ENCODE data around the gene PIK3R2.

The PIK3R2 gene

GRCh38 chr19:18193388-18194180 is 40.6 kb downstream of the PIK3R2 start:
- Histone ChIP-seq H3K27ac (ENCODE audit: low read depth, low read length) (peak overlapping the region; percentile 51), H4K8ac (ENCODE audit: low read depth, low read length) (peak overlapping the region; percentile 85), H3K36me3 (ENCODE audit: control insufficient read depth in 1 of 2, insufficient read depth in 2 of 2, low read length in 2 of 2) (peaks cover 11 to 12% of the 10 kb centered on the region in 2 experiments), H3K4me1 (ENCODE audit: control insufficient read depth in 1 of 2, insufficient read depth in 2 of 2, low read length in 2 of 2) (peaks cover 15 to 17% of the 10 kb centered on the region in 2 experiments), H2AK5ac (ENCODE audit: low read length) (peak overlapping the region; percentile 42), H4K12ac (ENCODE audit: low read depth, low read length) (peak overlapping the region; percentile 75), H2BK120ac (ENCODE audit: insufficient read depth, low read length, poor library complexity) (peak overlapping the region; percentile 73), H3K4me2 (ENCODE audit: low read length) (peak overlapping the region; percentile 94), H2BK5ac (ENCODE audit: low read depth, low read length, poor library complexity) (peak overlapping the region; percentile 35), H3K9ac (ENCODE audit: low read length) (peak overlapping the region; percentile 73), H3K27me3 (ENCODE audit: insufficient read depth, low read length) (no peaks in the 10 kb centered on the region), H3K79me1 (ENCODE audit: low read length) (peaks cover 6% of the 10 kb centered on the region), H3K14ac (ENCODE audit: low read length) (peak overlapping the region; percentile 75), H2AFZ (ENCODE audit: insufficient read depth, low read length, poor library complexity) (peak overlapping the region; percentile 80), H3K4ac (ENCODE audit: low read depth, low read length) (peak overlapping the region; percentile 8), H3K9me3 (ENCODE audit: insufficient read depth, low read depth, low read length) (no peaks in the 10 kb centered on the region), H3K23ac (ENCODE audit: low read length) (no peak overlapping the region), H4K91ac (ENCODE audit: low read depth, low read length) (peak overlapping the region; percentile 74), H3K4me3 (ENCODE audit: low read depth, low read length) (peak overlapping the region; percentile 99), H2BK12ac (ENCODE audit: low read length) (peak overlapping the region; percentile 5), H3K79me2 (ENCODE audit: control insufficient read depth, insufficient read depth, low read length, poor library complexity) (peaks cover 6% of the 10 kb centered on the region), H3K18ac (ENCODE audit: low read length) (peak overlapping the region; percentile 69)
- no CpG with 5 or more reads among the region's 46 CpGs for WGBS (ENCODE audit: extremely low coverage, insufficient coverage, insufficient read length)
- DNase-seq: no peak

GRCh38 chr19:18194181-18194530 is 41.2 kb downstream of the PIK3R2 start:
- no peak for DNase-seq
- WGBS (ENCODE audit: extremely low coverage, insufficient coverage, insufficient read length): no CpG with 5 or more reads among the region's 12 CpGs

GRCh38 chr19:18194554-18195238 is 41.7 kb downstream of the PIK3R2 start:
- Histone ChIP-seq H2AK5ac (ENCODE audit: low read length) (no peak overlapping the region), H2AFZ (ENCODE audit: insufficient read depth, low read length, poor library complexity) (no peak overlapping the region), H3K9ac (ENCODE audit: low read length) (no peak overlapping the region), H4K91ac (ENCODE audit: low read depth, low read length) (no peak overlapping the region), H4K8ac (ENCODE audit: low read depth, low read length) (no peak overlapping the region), H3K27me3 (ENCODE audit: insufficient read depth, low read length) (no peaks in the 10 kb centered on the region), H3K9me3 (ENCODE audit: insufficient read depth, low read depth, low read length) (no peaks in the 10 kb centered on the region), H2BK12ac (ENCODE audit: low read length) (no peak overlapping the region), H3K4me2 (ENCODE audit: low read length) (no peak overlapping the region), H4K12ac (ENCODE audit: low read depth, low read length) (no peak overlapping the region), H3K4ac (ENCODE audit: low read depth, low read length) (no peak overlapping the region), H2BK120ac (ENCODE audit: insufficient read depth, low read length, poor library complexity) (no peak overlapping the region), H2BK5ac (ENCODE audit: low read depth, low read length, poor library complexity) (no peak overlapping the region), H3K36me3 (ENCODE audit: control insufficient read depth in 1 of 2, insufficient read depth in 2 of 2, low read length in 2 of 2) (peaks cover 11 to 12% of the 10 kb centered on the region in 2 experiments), H3K79me2 (ENCODE audit: control insufficient read depth, insufficient read depth, low read length, poor library complexity) (peaks cover 6% of the 10 kb centered on the region), H3K27ac (ENCODE audit: low read depth, low read length) (no peak overlapping the region), H3K14ac (ENCODE audit: low read length) (no peak overlapping the region), H3K4me3 (ENCODE audit: low read depth, low read length) (no peak overlapping the region), H3K23ac (ENCODE audit: low read length) (no peak overlapping the region), H3K79me1 (ENCODE audit: low read length) (peaks cover 6% of the 10 kb centered on the region), H3K18ac (ENCODE audit: low read length) (no peak overlapping the region), H3K4me1 (ENCODE audit: control insufficient read depth in 1 of 2, insufficient read depth in 2 of 2, low read length in 2 of 2) (peaks cover 15 to 17% of the 10 kb centered on the region in 2 experiments)
- WGBS (ENCODE audit: extremely low coverage, insufficient coverage, insufficient read length): no CpG with 5 or more reads among the region's 27 CpGs
- peak in 1 of 2 donors; percentile 23 for DNase-seq

More at GRCh38 chr19:18194181-18194530, 41.2 kb downstream of the PIK3R2 start:
- H3K79me2 ChIP-seq (ENCODE audit: control insufficient read depth, insufficient read depth, low read length, poor library complexity): peaks cover 6% of the 10 kb centered on the region
- peak overlapping the region; percentile 42 for H2AK5ac ChIP-seq (ENCODE audit: low read length)
- no peak overlapping the region for H2BK5ac ChIP-seq (ENCODE audit: low read depth, low read length, poor library complexity)
- peaks cover 6% of the 10 kb centered on the region for H3K79me1 ChIP-seq (ENCODE audit: low read length)
- H3K36me3 ChIP-seq (ENCODE audit: control insufficient read depth in 1 of 2, insufficient read depth in 2 of 2, low read length in 2 of 2): peaks cover 11 to 12% of the 10 kb centered on the region in 2 experiments
- H3K9me3 ChIP-seq (ENCODE audit: insufficient read depth, low read depth, low read length): no peaks in the 10 kb centered on the region
- H3K27ac ChIP-seq (ENCODE audit: low read depth, low read length): no peak overlapping the region
- peaks cover 15 to 17% of the 10 kb centered on the region in 2 experiments for H3K4me1 ChIP-seq (ENCODE audit: control insufficient read depth in 1 of 2, insufficient read depth in 2 of 2, low read length in 2 of 2)
- peak overlapping the region; percentile 99 for H3K4me3 ChIP-seq (ENCODE audit: low read depth, low read length)
- H3K27me3 ChIP-seq (ENCODE audit: insufficient read depth, low read length): no peaks in the 10 kb centered on the region
- H3K4ac ChIP-seq (ENCODE audit: low read depth, low read length): no peak overlapping the region
- H3K18ac ChIP-seq (ENCODE audit: low read length): peak overlapping the region; percentile 63
- H4K12ac ChIP-seq (ENCODE audit: low read depth, low read length): peak overlapping the region; percentile 12
- no peak overlapping the region for H3K9ac ChIP-seq (ENCODE audit: low read length)
- peak overlapping the region; percentile 85 for H4K8ac ChIP-seq (ENCODE audit: low read depth, low read length)
- H3K4me2 ChIP-seq (ENCODE audit: low read length): peak overlapping the region; percentile 94
- H2BK12ac ChIP-seq (ENCODE audit: low read length): no peak overlapping the region
- H2BK120ac ChIP-seq (ENCODE audit: insufficient read depth, low read length, poor library complexity): no peak overlapping the region
- H3K14ac ChIP-seq (ENCODE audit: low read length): no peak overlapping the region
- peak overlapping the region; percentile 53 for H2AFZ ChIP-seq (ENCODE audit: insufficient read depth, low read length, poor library complexity)
- H3K23ac ChIP-seq (ENCODE audit: low read length): no peak overlapping the region
- no peak overlapping the region for H4K91ac ChIP-seq (ENCODE audit: low read depth, low read length)

- Histone ChIP-seq H3K79me2 (ENCODE audit: control insufficient read depth, insufficient read depth, low read length, poor library complexity) (peaks cover 6% of the 10 kb centered on the region), H3K79me1 (ENCODE audit: low read length) (peaks cover 6% of the 10 kb centered on the region), H3K14ac (ENCODE audit: low read length) (no peak overlapping the region), H3K23ac (ENCODE audit: low read length) (no peak overlapping the region), H3K27me3 (ENCODE audit: insufficient read depth, low read length) (no peaks in the 10 kb centered on the region), H4K8ac (ENCODE audit: low read depth, low read length) (no peak overlapping the region), H3K4ac (ENCODE audit: low read depth, low read length) (no peak overlapping the region), H2AK5ac (ENCODE audit: low read length) (no peak overlapping the region), H3K9ac (ENCODE audit: low read length) (no peak overlapping the region), H3K4me3 (ENCODE audit: low read depth, low read length) (no peak overlapping the region), H3K4me1 (ENCODE audit: control insufficient read depth in 1 of 2, insufficient read depth in 2 of 2, low read length in 2 of 2) (peaks cover 15 to 17% of the 10 kb centered on the region in 2 experiments), H3K4me2 (ENCODE audit: low read length) (no peak overlapping the region), H3K9me3 (ENCODE audit: insufficient read depth, low read depth, low read length) (no peaks in the 10 kb centered on the region), H4K91ac (ENCODE audit: low read depth, low read length) (no peak overlapping the region), H2BK12ac (ENCODE audit: low read length) (no peak overlapping the region), H3K18ac (ENCODE audit: low read length) (no peak overlapping the region), H2BK5ac (ENCODE audit: low read depth, low read length, poor library complexity) (no peak overlapping the region), H2AFZ (ENCODE audit: insufficient read depth, low read length, poor library complexity) (no peak overlapping the region), H4K12ac (ENCODE audit: low read depth, low read length) (no peak overlapping the region), H2BK120ac (ENCODE audit: insufficient read depth, low read length, poor library complexity) (no peak overlapping the region), H3K27ac (ENCODE audit: low read depth, low read length) (no peak overlapping the region), H3K36me3 (ENCODE audit: control insufficient read depth in 1 of 2, insufficient read depth in 2 of 2, low read length in 2 of 2) (peaks cover 11 to 12% of the 10 kb centered on the region in 2 experiments)
- DNase-seq: no peak
- WGBS (ENCODE audit: extremely low coverage, insufficient coverage, insufficient read length): no CpG with 5 or more reads among the region's 7 CpGs
These were observed 43.5 kb downstream of the PIK3R2 start for GRCh38 chr19:18196511-18196845.

All from trophoblast cell (in vitro differentiated cells and primary cell).